ENCODE data around the gene MAP3K9.
"Not testable (repeated sequence)": the region's sequence is repeated elsewhere in the genome, so short reads cannot be mapped to it uniquely, and the experiment has no call there.

MAP3K9 gene

GRCh38 chr14:70721542-70721941, 87.8 kb downstream of the MAP3K9 start:
- no peak for DNase-seq

- no peak for DNase-seq
Measured at GRCh38 chr14:70718383-70719118, 90.8 kb downstream of the MAP3K9 start.

GRCh38 chr14:70716958-70717357, 92.4 kb downstream of the MAP3K9 start:
- no peak for DNase-seq

GRCh38 chr14:70716483-70716882, 92.8 kb downstream of the MAP3K9 start:
- no peak for DNase-seq

GRCh38 chr14:70714055-70714550, 95.2 kb downstream of the MAP3K9 start:
- peak; percentile 59 for DNase-seq

- no peak for DNase-seq
Measured at GRCh38 chr14:70713511-70713916, 95.8 kb downstream of the MAP3K9 start.

GRCh38 chr14:70713096-70713495, 96.2 kb downstream of the MAP3K9 start:
- DNase-seq: no peak

GRCh38 chr14:70711451-70711850, 97.9 kb downstream of the MAP3K9 start:
- no peak for DNase-seq

- DNase-seq: no peak
Measured at GRCh38 chr14:70709726-70710382, 99.5 kb downstream of the MAP3K9 start.

GRCh38 chr14:70708717-70709570, 100.4 kb downstream of the MAP3K9 start:
- DNase-seq: no peak

- DNase-seq: peak; percentile 66
Measured at GRCh38 chr14:70707138-70708038, 101.9 kb downstream of the MAP3K9 start.

- no peak for DNase-seq
Measured at GRCh38 chr14:70706177-70706576, 103.1 kb downstream of the MAP3K9 start.

- DNase-seq: no peak
Measured at GRCh38 chr14:70704960-70705359, 104.4 kb downstream of the MAP3K9 start.

GRCh38 chr14:70703621-70704168, 105.6 kb downstream of the MAP3K9 start:
- DNase-seq: not testable (repeated sequence)

GRCh38 chr14:70702161-70702560, 107.2 kb downstream of the MAP3K9 start:
- DNase-seq: no peak

GRCh38 chr14:70701610-70702009, 107.7 kb downstream of the MAP3K9 start:
- DNase-seq: no peak

- DNase-seq: no peak
Measured at GRCh38 chr14:70700955-70701585, 108.2 kb downstream of the MAP3K9 start.

- DNase-seq: no peak
Measured at GRCh38 chr14:70699646-70700045, 109.7 kb downstream of the MAP3K9 start.

GRCh38 chr14:70698288-70698687, 111.0 kb downstream of the MAP3K9 start:
- DNase-seq: peak; percentile 12

- DNase-seq: no peak
Measured at GRCh38 chr14:70697701-70698100, 111.6 kb downstream of the MAP3K9 start.

GRCh38 chr14:70696026-70696425, 113.3 kb downstream of the MAP3K9 start:
- no peak for DNase-seq

Data from fibroblast of skin of right biceps (primary cell).